Measurements from ENCODE around the gene PLOD1. TPM values are rescaled to one million over a fixed set of nuclear protein-coding genes. Genes with fewer than 3 reads are reported as not detected.
"Not testable (repeated sequence)": the region's sequence is repeated elsewhere in the genome, so short reads cannot be mapped to it uniquely, and the experiment has no call there.

PLOD1 gene
- polyA plus RNA-seq, 4 donors, result 26.7 to 74.4 (median 43.2) TPM

- H3K27me3 ChIP-seq (ENCODE audit: control insufficient read depth in 3 of 3, insufficient read depth in 3 of 3, low read length in 3 of 3); FAIRE-seq; H3K9me3 ChIP-seq (ENCODE audit: control insufficient read depth in 2 of 2, insufficient read depth in 1 of 2, low read depth in 1 of 2, low read length in 1 of 2): not testable (repeated sequence)
- Histone ChIP-seq H3K36me3 (ENCODE audit: control insufficient read depth in 3 of 3, insufficient read depth in 2 of 3, low read depth in 1 of 3, low read length in 3 of 3) (peaks cover 3 to 35% (median 4%) of the 10 kb centered on the region in 3 donors), H3K4me3 (ENCODE audit: low read depth in 1 of 3, low read length in 3 of 3) (peak overlapping the region; percentile 41 to 98 (median 79)), H3K4me1 (ENCODE audit: control insufficient read depth in 3 of 3, insufficient read depth in 2 of 3, low read depth in 1 of 3, low read length in 2 of 3) (peaks cover 7 to 29% (median 16%) of the 10 kb centered on the region in 3 donors), H3K27ac (ENCODE audit: low read depth in 1 of 3, low read length in 2 of 3) (peak overlapping the region; percentile 36 to 89 (median 72))
- 2 to 30% (median 5%) methylated on average over 7 to 46 of the region's 54 CpGs for WGBS, 3 donors
- DNase-seq, result peak in 1 of 2 donors; percentile 29
Measured at GRCh38 chr1:11925196-11925937, 9.2 kb upstream of the PLOD1 start.

- peaks cover 7 to 32% (median 18%) of the 10 kb centered on the region in 3 donors for H3K4me1 ChIP-seq (ENCODE audit: control insufficient read depth in 3 of 3, insufficient read depth in 2 of 3, low read depth in 1 of 3, low read length in 2 of 3)
- DNase-seq (peak in 1 of 2 donors; percentile 47), FAIRE-seq (no peak)
- H3K9me3 ChIP-seq (ENCODE audit: control insufficient read depth in 2 of 2, insufficient read depth in 1 of 2, low read depth in 1 of 2, low read length in 1 of 2), result no peaks in the 10 kb centered on the region
- peak overlapping the region in 2 of 3 donors; percentile 79 to 98 for H3K4me3 ChIP-seq (ENCODE audit: low read depth in 1 of 3, low read length in 3 of 3)
- WGBS, 3 donors, result 0 to 2% (median 1%) methylated on average over 5 to 41 of the region's 41 CpGs
- no peaks in the 10 kb centered on the region for H3K27me3 ChIP-seq (ENCODE audit: control insufficient read depth in 3 of 3, insufficient read depth in 3 of 3, low read length in 3 of 3)
- H3K27ac ChIP-seq (ENCODE audit: low read depth in 1 of 3, low read length in 2 of 3), result peak overlapping the region in 2 of 3 donors; percentile 72 to 89
- H3K36me3 ChIP-seq (ENCODE audit: control insufficient read depth in 3 of 3, insufficient read depth in 2 of 3, low read depth in 1 of 3, low read length in 3 of 3), result peaks cover 3 to 30% (median 3%) of the 10 kb centered on the region in 3 donors
Measured at GRCh38 chr1:11925938-11926292, 8.6 kb upstream of the PLOD1 start.

DNA sequence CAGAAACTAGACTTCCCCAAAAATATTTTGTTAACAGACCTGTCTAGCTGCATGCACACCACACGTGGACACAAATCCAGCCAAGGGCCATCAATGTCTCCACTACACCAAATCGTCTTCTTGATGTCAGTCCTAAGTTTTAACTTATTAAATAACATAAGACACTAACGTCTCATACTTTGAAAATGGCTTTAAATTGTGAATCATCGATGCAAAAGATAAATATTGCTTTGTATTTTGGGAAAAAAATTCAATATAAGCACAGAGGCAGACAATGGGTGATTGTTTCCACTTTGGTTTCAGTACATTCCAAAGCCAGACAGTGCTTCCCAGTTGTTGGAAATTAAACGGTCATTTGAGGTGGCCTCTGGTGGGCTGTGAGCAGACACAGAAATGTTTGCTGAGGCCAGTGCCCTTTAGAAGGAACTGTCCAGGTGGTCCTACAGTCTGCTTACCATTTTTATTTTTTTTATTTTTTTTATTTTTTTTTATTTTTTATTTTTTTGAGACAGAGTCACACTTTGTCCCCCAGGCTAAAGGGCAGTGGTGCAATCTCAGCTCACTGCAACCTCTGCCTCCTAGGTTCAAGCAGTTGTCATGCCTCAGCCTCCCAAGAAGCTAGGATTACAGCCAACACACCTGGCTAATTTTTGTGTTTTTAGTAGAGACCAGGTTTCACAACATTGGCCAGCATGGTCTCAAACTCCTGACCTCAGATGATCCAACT, 6.5 kb upstream of the PLOD1 start:
- Histone ChIP-seq H3K27ac (ENCODE audit: low read depth in 1 of 3, low read length in 2 of 3) (peak overlapping the region in 2 of 3 donors; percentile 48 to 77), H3K4me3 (ENCODE audit: low read depth in 1 of 3, low read length in 3 of 3) (no peak overlapping the region), H3K36me3 (ENCODE audit: control insufficient read depth in 3 of 3, insufficient read depth in 2 of 3, low read depth in 1 of 3, low read length in 3 of 3) (peaks cover 0 to 10% (median 3%) of the 10 kb centered on the region in 3 donors), H3K27me3 (ENCODE audit: control insufficient read depth in 3 of 3, insufficient read depth in 3 of 3, low read length in 3 of 3) (no peaks in the 10 kb centered on the region), H3K9me3 (ENCODE audit: control insufficient read depth in 2 of 2, insufficient read depth in 1 of 2, low read depth in 1 of 2, low read length in 1 of 2) (no peaks in the 10 kb centered on the region), H3K4me1 (ENCODE audit: control insufficient read depth in 3 of 3, insufficient read depth in 2 of 3, low read depth in 1 of 3, low read length in 2 of 3) (peaks cover 4 to 32% (median 14%) of the 10 kb centered on the region in 3 donors)
- 9 to 44% (median 23%) methylated on average over 5 of the region's 5 CpGs for WGBS, 3 donors
- DNase-seq (peak; percentile 65 to 66), FAIRE-seq (no peak)

GRCh38 chr1:11929849-11930248, 4.7 kb upstream of the PLOD1 start:
- Histone ChIP-seq H3K4me1 (ENCODE audit: control insufficient read depth in 3 of 3, insufficient read depth in 2 of 3, low read depth in 1 of 3, low read length in 2 of 3) (peaks cover 2 to 38% (median 9%) of the 10 kb centered on the region in 3 donors), H3K27me3 (ENCODE audit: control insufficient read depth in 3 of 3, insufficient read depth in 3 of 3, low read length in 3 of 3) (no peaks in the 10 kb centered on the region), H3K27ac (ENCODE audit: low read depth in 1 of 3, low read length in 2 of 3) (peak overlapping the region in 1 of 3 donors; percentile 68), H3K4me3 (ENCODE audit: low read depth in 1 of 3, low read length in 3 of 3) (no peak overlapping the region), H3K9me3 (ENCODE audit: control insufficient read depth in 2 of 2, insufficient read depth in 1 of 2, low read depth in 1 of 2, low read length in 1 of 2) (no peaks in the 10 kb centered on the region), H3K36me3 (ENCODE audit: control insufficient read depth in 3 of 3, insufficient read depth in 2 of 3, low read depth in 1 of 3, low read length in 3 of 3) (no peaks in the 10 kb centered on the region)
- 5 to 10% (median 5%) methylated on average over 5 of the region's 5 CpGs for WGBS, 3 donors
- no peak for FAIRE-seq
- DNase-seq, result peak; percentile 71 to 73

DNA sequence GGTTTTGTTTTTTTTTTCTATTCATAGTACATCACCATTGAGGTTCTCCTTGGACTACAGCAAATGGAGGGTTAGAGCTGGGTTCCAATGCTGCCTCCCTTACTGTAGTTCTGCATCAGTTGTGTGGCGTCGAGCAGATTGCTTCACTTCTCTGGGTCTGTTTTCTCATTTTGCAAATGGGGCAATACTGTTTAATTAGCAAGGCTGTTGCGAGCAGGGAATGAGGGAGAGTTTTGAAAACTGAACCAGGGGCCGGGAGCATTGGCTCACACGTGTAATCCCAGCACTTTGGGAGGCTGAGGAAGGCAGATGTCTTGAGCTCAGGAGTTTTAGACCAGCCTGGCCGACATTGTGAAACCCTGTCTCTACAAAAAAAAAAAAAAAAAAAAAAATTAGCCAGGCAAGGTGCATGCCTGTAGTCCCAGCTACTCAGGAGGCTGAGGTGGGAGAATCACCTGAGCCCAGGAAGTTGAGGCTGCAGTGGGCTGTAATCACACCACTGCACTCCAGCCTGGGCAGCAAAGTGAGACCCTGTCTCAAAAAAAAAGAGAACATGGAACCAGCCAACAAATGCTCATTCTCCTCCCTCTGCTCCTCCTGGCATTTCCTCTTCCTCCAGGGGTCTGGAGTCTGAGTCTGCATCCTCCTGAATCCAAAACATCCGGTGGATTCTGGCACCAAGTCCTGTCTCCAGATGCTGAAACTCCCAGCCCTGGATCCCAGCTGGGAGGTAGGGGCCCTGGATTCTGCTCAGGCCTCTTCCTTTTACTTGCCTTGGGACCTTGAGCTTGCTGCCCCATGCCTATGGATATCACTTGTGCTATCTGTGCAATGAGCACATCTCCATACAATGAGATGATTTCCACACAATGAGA, 3.7 kb upstream of the PLOD1 start:
- Histone ChIP-seq H3K9me3 (ENCODE audit: control insufficient read depth in 2 of 2, insufficient read depth in 1 of 2, low read depth in 1 of 2, low read length in 1 of 2) (no peaks in the 10 kb centered on the region), H3K4me1 (ENCODE audit: control insufficient read depth in 3 of 3, insufficient read depth in 2 of 3, low read depth in 1 of 3, low read length in 2 of 3) (peaks cover 2 to 42% (median 13%) of the 10 kb centered on the region in 3 donors), H3K36me3 (ENCODE audit: control insufficient read depth in 3 of 3, insufficient read depth in 2 of 3, low read depth in 1 of 3, low read length in 3 of 3) (no peaks in the 10 kb centered on the region), H3K27ac (ENCODE audit: low read depth in 1 of 3, low read length in 2 of 3) (peak overlapping the region in 2 of 3 donors; percentile 9 to 65), H3K4me3 (ENCODE audit: low read depth in 1 of 3, low read length in 3 of 3) (no peak overlapping the region), H3K27me3 (ENCODE audit: control insufficient read depth in 3 of 3, insufficient read depth in 3 of 3, low read length in 3 of 3) (no peaks in the 10 kb centered on the region)
- peak in 1 of 2 donors; percentile 30 for DNase-seq
- 62 to 84% (median 71%) methylated on average over 7 of the region's 7 CpGs for WGBS, 3 donors
- FAIRE-seq, result no peak

DNA sequence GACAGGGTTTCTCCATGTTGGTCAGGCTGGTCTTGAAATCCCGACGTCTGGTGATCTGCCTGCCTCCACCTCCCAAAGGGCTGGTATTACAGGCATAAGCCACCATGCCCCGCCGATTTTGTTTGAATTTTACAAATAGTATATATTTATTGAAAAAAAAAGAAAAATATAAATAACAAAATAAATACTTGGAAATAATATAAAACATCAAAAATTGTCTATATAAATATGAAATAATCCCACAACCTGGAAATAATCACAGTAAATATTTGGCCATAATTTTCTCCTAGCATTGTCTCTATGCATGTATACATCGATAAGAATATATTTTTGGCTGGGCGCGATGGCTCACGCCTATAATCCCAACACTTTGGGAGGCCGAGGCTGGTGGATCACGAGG, 2.7 kb upstream of the PLOD1 start:
- DNase-seq (no peak), FAIRE-seq (no peak)
- WGBS, 3 donors, result 92 to 93% (median 93%) methylated on average over 10 of the region's 10 CpGs

GRCh38 chr1:11935057-11935412, 518 bp downstream of the PLOD1 start:
- no peak for FAIRE-seq
- Histone ChIP-seq H3K27me3 (ENCODE audit: control insufficient read depth in 3 of 3, insufficient read depth in 3 of 3, low read length in 3 of 3) (no peaks in the 10 kb centered on the region), H3K4me1 (ENCODE audit: control insufficient read depth in 3 of 3, insufficient read depth in 2 of 3, low read depth in 1 of 3, low read length in 2 of 3) (peaks cover 0 to 13% (median 8%) of the 10 kb centered on the region in 3 donors), H3K36me3 (ENCODE audit: control insufficient read depth in 3 of 3, insufficient read depth in 2 of 3, low read depth in 1 of 3, low read length in 3 of 3) (peaks cover 0 to 24% (median 0%) of the 10 kb centered on the region in 3 donors), H3K9me3 (ENCODE audit: control insufficient read depth in 2 of 2, insufficient read depth in 1 of 2, low read depth in 1 of 2, low read length in 1 of 2) (no peaks in the 10 kb centered on the region), H3K4me3 (ENCODE audit: low read depth in 1 of 3, low read length in 3 of 3) (peak overlapping the region; percentile 60 to 72 (median 69)), H3K27ac (ENCODE audit: low read depth in 1 of 3, low read length in 2 of 3) (peak overlapping the region; percentile 42 to 88 (median 56))
- 3 to 12% (median 5%) methylated on average over 2 of the region's 2 CpGs for WGBS, 3 donors
- DNase-seq, result no peak

More for the DNA sequence above, 2.7 kb upstream of the PLOD1 start:
- H3K4me3 ChIP-seq (ENCODE audit: low read depth in 1 of 3, low read length in 3 of 3), result no peak overlapping the region
- peaks cover 2 to 37% (median 13%) of the 10 kb centered on the region in 3 donors for H3K4me1 ChIP-seq (ENCODE audit: control insufficient read depth in 3 of 3, insufficient read depth in 2 of 3, low read depth in 1 of 3, low read length in 2 of 3)
- no peak overlapping the region for H3K27ac ChIP-seq (ENCODE audit: low read depth in 1 of 3, low read length in 2 of 3)
- H3K9me3 ChIP-seq (ENCODE audit: control insufficient read depth in 2 of 2, insufficient read depth in 1 of 2, low read depth in 1 of 2, low read length in 1 of 2), result no peaks in the 10 kb centered on the region
- no peaks in the 10 kb centered on the region for H3K27me3 ChIP-seq (ENCODE audit: control insufficient read depth in 3 of 3, insufficient read depth in 3 of 3, low read length in 3 of 3)
- peaks cover 0 to 4% (median 0%) of the 10 kb centered on the region in 3 donors for H3K36me3 ChIP-seq (ENCODE audit: control insufficient read depth in 3 of 3, insufficient read depth in 2 of 3, low read depth in 1 of 3, low read length in 3 of 3)

DNA sequence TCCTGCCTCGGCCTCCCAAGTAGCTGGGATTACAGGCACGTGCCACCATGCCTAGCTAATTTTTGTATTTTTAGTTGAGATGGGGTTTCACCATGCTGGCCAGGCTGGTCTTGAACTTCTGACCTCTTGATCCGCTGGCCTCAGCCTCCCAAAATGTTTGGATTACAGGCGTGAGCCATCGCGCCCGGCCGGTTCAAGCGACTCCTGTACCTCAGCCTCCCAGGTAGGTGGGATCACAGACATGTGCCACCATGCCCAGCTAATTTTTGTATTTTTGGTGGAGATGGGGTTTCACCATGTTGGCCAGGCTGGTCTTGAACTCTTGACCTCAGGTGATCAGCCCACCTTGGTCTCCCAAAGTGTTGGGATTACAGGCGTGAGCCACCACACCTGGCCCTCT, 1.2 kb downstream of the PLOD1 start:
- H3K27ac ChIP-seq (ENCODE audit: low read depth in 1 of 3, low read length in 2 of 3); H3K4me3 ChIP-seq (ENCODE audit: low read depth in 1 of 3, low read length in 3 of 3); FAIRE-seq: not testable (repeated sequence)

More for the DNA sequence above, 1.2 kb downstream of the PLOD1 start:
- WGBS, 3 donors, result 92% methylated on average over 10 of the region's 10 CpGs
- H3K27me3 ChIP-seq (ENCODE audit: control insufficient read depth in 3 of 3, insufficient read depth in 3 of 3, low read length in 3 of 3); H3K9me3 ChIP-seq (ENCODE audit: control insufficient read depth in 2 of 2, insufficient read depth in 1 of 2, low read depth in 1 of 2, low read length in 1 of 2); DNase-seq; H3K4me1 ChIP-seq (ENCODE audit: control insufficient read depth in 3 of 3, insufficient read depth in 2 of 3, low read depth in 1 of 3, low read length in 2 of 3): not testable (repeated sequence)
- H3K36me3 ChIP-seq (ENCODE audit: control insufficient read depth in 3 of 3, insufficient read depth in 2 of 3, low read depth in 1 of 3, low read length in 3 of 3), result peaks cover 0 to 30% (median 0%) of the 10 kb centered on the region in 3 donors

Data from small intestine (tissue), 7 donors.